A673 (cell line): ENCODE measurements around the gene NUP210L.

Source experiments
- CTCF ChIP-seq: fragments of 300-800, 200-600 bp; sonication (generic); conservative IDR thresholded peaks from 2 replicates; pipeline ENCODE4 v1.5.1; 2017; ENCODE audit warnings: low read depth, mild to moderate bottlenecking, antibody characterized with exemption, low read length, moderate library complexity, mixed read lengths
- EZH2 ChIP-seq: fragments of 200-600 bp; sonication (generic); IDR thresholded peaks from 2 replicates; pipeline ENCODE4 v1.6.1; 2017; ENCODE audit warnings: borderline replicate concordance, low read depth, mild to moderate bottlenecking, mixed read lengths, antibody characterized with exemption, low read length; ENCODE audit not compliant: poor library complexity, severe bottlenecking

GRCh38 chr1:154000420-154000819, 154.5 kb downstream of the NUP210L start:
- TF ChIP-seq CTCF (no peak), EZH2 (no peak)
